Upper lobe of right lung (tissue), 1 donor: ENCODE results near the gene C13orf42. TPM values are rescaled to one million over a fixed set of nuclear protein-coding genes. Genes with fewer than 3 reads are reported as not detected.

Experiments
- ATAC-seq: fragments of 200-7000 bp; cut with Tn5 transposase; one replicate; pipeline ENCODE4 v1.9.1; 2020; ENCODE audit warnings: mild to moderate bottlenecking, moderate library complexity
- DNase-seq: peaks from one replicate; pipeline ENCODE4 v3.0.0-alpha.2; 2020
- H3K27ac ChIP-seq: fragments of 200-600 bp; one replicate; pipeline ENCODE4 v1.8.0; 2022
- H3K27me3 ChIP-seq: fragments of 200-600 bp; one replicate; pipeline ENCODE4 v1.8.0; 2022; ENCODE audit warnings: mild to moderate bottlenecking
- H3K36me3 ChIP-seq: fragments of 200-600 bp; one replicate; pipeline ENCODE4 v1.8.0; 2022
- H3K4me1 ChIP-seq: fragments of 200-600 bp; one replicate; pipeline ENCODE4 v1.8.0; 2022
- H3K4me3 ChIP-seq: fragments of 200-600 bp; one replicate; pipeline ENCODE4 v1.8.0; 2022; ENCODE audit warnings: mild to moderate bottlenecking
- H3K9me3 ChIP-seq: fragments of 200-600 bp; one replicate; pipeline ENCODE4 v1.8.0; 2022
- intact Hi-C: fragments of 100-400 bp; cut with DNase I; formaldehyde crosslinking; loops from one replicate; pipeline ENCODE4 v1.11.0; 2022
- total RNA-seq: library from RNA; stranded (reverse); fragmentation: NEBNext Ultra II Directional; extraction: Animal tissue kit (Norgen Biotek cat#: 25700); gene quantifications from one replicate; pipeline ENCODE4 v1.2.1, GENCODE V29; 2021
- TF ChIP-seq, protein P1 (sequence below): fragments of 200-600 bp; IDR thresholded peaks from one replicate; pipeline ENCODE4 v1.8.0; 2022; ENCODE audit warnings: antibody characterized with exemption
- donor health status: DM: no; HTN: yes; CAD: no; lungs with severe emphysema.

The C13orf42 gene
- total RNA-seq, 1 donor from 2014 or later: not detected

DNA sequence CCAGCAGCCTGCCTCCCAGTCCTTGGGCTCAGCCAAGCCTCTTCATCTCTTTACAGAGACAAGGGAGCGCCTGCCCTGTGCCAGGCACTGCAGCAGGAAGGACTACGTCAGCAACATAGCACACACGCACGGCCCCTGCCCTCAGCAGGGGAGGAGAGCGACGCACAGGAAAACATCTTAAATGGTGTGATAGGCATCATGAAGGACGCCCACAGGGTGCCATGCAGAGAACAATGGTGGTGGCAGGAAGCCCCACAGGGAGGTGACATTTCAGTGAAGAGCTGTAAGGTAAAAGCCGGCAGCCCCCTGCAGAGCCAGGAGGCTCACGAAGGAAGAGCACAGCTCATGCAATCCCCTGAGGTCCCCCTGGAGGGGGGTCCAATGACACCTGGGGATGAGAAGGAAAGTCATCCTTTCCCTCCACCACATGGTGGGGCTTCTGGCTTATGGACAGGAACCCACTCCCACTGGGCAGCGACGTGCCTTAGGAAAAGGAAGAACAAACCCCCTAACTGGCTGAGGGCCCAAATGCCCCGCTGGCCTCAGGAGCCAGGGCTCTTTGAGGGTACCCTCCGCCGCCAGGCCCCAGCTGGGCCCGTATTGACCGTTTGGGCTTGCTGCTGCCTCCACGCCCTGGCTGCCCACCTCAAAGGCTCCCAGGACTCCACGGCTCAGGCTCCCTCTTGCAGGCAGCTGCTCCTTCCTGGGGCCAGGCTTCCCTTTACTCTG lies 37.3 kb upstream of the C13orf42 start:
- H3K27ac ChIP-seq: no peak overlapping the region

DNA sequence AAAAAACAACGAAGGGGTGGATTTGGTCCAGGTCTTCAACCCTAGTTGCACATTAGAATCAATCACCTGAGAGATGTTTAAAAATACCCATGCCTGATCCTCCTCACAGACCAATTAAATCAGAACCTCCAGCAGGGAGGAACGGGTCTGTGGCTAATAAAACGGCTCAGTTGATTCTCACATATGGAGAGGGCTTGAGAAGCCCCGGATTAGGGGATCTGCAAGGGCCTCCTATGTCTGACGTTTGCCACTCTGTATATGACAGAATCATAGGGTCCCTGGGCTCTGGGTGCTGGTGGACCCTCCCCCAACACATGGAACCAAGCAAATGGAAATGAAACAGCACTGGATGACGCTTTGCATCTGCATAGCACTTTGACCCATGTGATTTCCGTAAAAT lies 36.7 kb upstream of the C13orf42 start:
- no peak for ATAC-seq
- no peak overlapping the region for H3K4me3 ChIP-seq
- intact Hi-C loops: loop anchor here (5.0 kb wide), 1 partner anchor 140 kb away; no protein-coding TSS in a partner anchor
- no peak overlapping the region for H3K27ac ChIP-seq
- no peaks in the 10 kb centered on the region for H3K4me1 ChIP-seq
- H3K36me3 ChIP-seq: no peaks in the 10 kb centered on the region
- no peaks in the 10 kb centered on the region for H3K27me3 ChIP-seq
- H3K9me3 ChIP-seq: no peaks in the 10 kb centered on the region
- TF ChIP-seq, protein P1, sequence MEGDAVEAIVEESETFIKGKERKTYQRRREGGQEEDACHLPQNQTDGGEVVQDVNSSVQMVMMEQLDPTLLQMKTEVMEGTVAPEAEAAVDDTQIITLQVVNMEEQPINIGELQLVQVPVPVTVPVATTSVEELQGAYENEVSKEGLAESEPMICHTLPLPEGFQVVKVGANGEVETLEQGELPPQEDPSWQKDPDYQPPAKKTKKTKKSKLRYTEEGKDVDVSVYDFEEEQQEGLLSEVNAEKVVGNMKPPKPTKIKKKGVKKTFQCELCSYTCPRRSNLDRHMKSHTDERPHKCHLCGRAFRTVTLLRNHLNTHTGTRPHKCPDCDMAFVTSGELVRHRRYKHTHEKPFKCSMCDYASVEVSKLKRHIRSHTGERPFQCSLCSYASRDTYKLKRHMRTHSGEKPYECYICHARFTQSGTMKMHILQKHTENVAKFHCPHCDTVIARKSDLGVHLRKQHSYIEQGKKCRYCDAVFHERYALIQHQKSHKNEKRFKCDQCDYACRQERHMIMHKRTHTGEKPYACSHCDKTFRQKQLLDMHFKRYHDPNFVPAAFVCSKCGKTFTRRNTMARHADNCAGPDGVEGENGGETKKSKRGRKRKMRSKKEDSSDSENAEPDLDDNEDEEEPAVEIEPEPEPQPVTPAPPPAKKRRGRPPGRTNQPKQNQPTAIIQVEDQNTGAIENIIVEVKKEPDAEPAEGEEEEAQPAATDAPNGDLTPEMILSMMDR: no peak
- DNase-seq: no peak

More for the DNA sequence above, 37.3 kb upstream of the C13orf42 start:
- DNase-seq (no peak), ATAC-seq (peak; percentile 73)
- Histone ChIP-seq H3K4me3 (no peak overlapping the region), H3K9me3 (no peaks in the 10 kb centered on the region), H3K4me1 (no peaks in the 10 kb centered on the region), H3K27me3 (no peaks in the 10 kb centered on the region), H3K36me3 (no peaks in the 10 kb centered on the region)
- TF ChIP-seq, protein P1: no peak
- intact Hi-C loops: loop anchor here (5.0 kb wide), 1 partner anchor 139 kb away; no protein-coding TSS in a partner anchor

DNA sequence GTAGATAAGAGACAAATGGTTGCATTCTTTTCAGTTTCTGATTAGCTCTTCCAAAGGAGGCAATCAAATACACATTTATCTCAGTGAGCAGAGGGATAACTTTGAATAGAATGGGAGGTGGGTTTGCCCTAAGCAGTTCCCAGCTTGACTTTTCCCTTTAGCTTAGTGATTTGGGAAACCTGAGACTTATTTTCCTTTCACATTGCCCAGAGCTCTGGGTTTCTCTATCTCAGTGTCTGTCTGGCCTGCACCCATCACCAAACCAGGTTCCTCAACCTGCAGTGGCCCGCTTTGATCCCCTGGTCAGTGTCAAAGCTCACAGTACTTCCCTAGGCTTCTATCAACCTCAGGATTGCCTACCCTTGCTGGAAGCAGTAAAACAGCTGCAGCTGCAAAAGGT lies 35.6 kb upstream of the C13orf42 start:
- H3K4me3 ChIP-seq: no peak overlapping the region
- H3K36me3 ChIP-seq: no peaks in the 10 kb centered on the region
- intact Hi-C loops: loop anchor here (5.0 kb wide), 1 partner anchor 141 kb away; no protein-coding TSS in a partner anchor
- ATAC-seq (no peak), DNase-seq (no peak)
- no peaks in the 10 kb centered on the region for H3K9me3 ChIP-seq
- TF ChIP-seq, protein P1: no peak
- no peak overlapping the region for H3K27ac ChIP-seq
- H3K4me1 ChIP-seq: no peaks in the 10 kb centered on the region
- no peaks in the 10 kb centered on the region for H3K27me3 ChIP-seq

DNA sequence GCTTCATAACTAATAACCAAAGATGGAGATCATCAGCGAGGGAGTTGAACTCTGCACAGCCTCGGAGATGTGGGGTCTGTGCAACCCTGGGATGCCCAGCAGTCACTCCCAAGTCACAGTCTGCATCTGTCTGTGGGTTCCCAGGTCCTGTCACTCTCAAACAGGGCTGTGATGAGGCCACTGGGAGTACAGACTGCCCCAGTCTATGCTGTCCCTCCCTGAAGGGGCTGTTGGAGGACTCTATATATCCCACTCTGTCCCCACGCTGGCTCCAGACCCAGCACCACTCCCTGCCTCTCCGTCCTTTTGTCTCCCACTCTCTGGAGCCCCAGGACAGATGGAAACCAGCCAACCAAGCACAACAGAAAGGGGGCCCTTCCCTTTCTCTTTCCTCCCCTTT lies 26.2 kb upstream of the C13orf42 start:
- Histone ChIP-seq H3K27ac (no peak overlapping the region), H3K9me3 (no peaks in the 10 kb centered on the region), H3K4me1 (no peaks in the 10 kb centered on the region), H3K4me3 (no peak overlapping the region), H3K36me3 (no peaks in the 10 kb centered on the region), H3K27me3 (no peaks in the 10 kb centered on the region)
- TF ChIP-seq, protein P1: no peak
- ATAC-seq (no peak), DNase-seq (no peak)
- intact Hi-C loops: no loop called here

DNA sequence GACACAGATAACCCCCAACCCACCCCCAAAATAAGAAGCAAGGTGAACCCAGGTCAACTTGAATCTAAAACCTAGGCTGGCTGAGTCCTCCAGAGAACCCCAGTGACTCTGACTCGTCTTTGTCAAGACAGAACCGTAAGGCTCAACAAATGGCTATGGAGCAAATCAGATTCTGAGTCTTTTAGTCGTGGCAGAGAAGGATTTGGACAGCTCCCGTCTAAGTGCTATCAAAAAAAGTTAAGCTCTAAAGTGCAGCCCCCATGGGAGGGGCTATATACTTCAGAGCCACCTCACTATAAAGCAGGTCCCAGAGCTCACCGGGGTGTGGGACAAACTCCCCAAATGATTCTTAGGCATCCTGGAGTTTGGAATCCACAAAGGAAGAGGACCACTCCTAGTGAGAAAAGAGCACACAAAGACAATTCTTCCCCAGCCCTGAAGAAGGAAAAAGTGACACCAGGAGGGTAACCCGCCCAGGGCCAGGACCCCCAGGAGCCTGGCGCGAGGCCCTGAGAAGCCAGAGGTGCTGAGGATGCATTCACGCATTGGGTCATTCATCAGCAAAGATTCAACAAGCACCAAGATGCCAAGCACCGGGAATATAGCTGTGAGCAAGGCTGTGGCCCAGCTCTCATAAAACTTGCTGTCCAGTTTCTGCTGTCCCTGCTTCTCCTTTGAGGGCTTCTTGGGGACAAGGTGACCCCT lies 25.4 kb upstream of the C13orf42 start:
- intact Hi-C loops: no loop called here
- ATAC-seq: no peak
- H3K27me3 ChIP-seq: no peaks in the 10 kb centered on the region
- DNase-seq: no peak
- no peak overlapping the region for H3K27ac ChIP-seq
- no peaks in the 10 kb centered on the region for H3K4me1 ChIP-seq
- H3K4me3 ChIP-seq: no peak overlapping the region
- H3K9me3 ChIP-seq: no peaks in the 10 kb centered on the region
- TF ChIP-seq, protein P1: no peak
- no peaks in the 10 kb centered on the region for H3K36me3 ChIP-seq
